H1 (cell line): Measurements from ENCODE around the gene NOP16. TPM values are rescaled to one million over a fixed set of nuclear protein-coding genes. Genes with fewer than 3 reads are reported as not detected.

Experiments used
- ASH2L ChIP-seq: fragments of 200-600, 300-600 bp; sonication (generic); IDR thresholded peaks from one replicate; pipeline ENCODE4 v1.7.1; 2017; ENCODE audit warnings: low read length
- BACH1 ChIP-seq: IDR thresholded peaks from 2 replicates; pipeline ENCODE4 v1.6.1; 2012; ENCODE audit warnings: low read length, improper control_type of control experiment
- HDAC6 ChIP-seq: IDR thresholded peaks from one replicate; pipeline ENCODE4 v1.7.1; 2012; ENCODE audit warnings: low read depth, mild to moderate bottlenecking, inconsistent platforms, low read length, moderate library complexity
- JUN ChIP-seq: IDR thresholded peaks from 2 replicates; pipeline ENCODE4 v1.6.1; 2011; ENCODE audit warnings: low read depth, mild to moderate bottlenecking, improper control_type of control experiment, low read length
- NANOG ChIP-seq: IDR thresholded peaks from 2 replicates; pipeline ENCODE4 v1.6.1; 2011; ENCODE audit warnings: low read length, low read depth, mild to moderate bottlenecking, inconsistent platforms; ENCODE audit not compliant: insufficient read depth, poor library complexity, severe bottlenecking
- POU5F1 ChIP-seq: IDR thresholded peaks from 2 replicates; pipeline ENCODE4 v1.6.1; 2011; ENCODE audit warnings: low read depth, mild to moderate bottlenecking, low read length, moderate library complexity
- polyA plus RNA-seq, 7 experiments: library from polyadenylated mRNA; depleted of rRNA in 3 of 7; stranded (reverse) in 5 of 7; unstranded in 2 of 7; fragments of >200 nt in 5 of 7; fragments of 200-250 nt in 2 of 7; gene quantifications; 1 replicate in 5 of 7; 2 replicates in 1 of 7; 4 replicates in 1 of 7; pipeline versions ENCODE4 v1.2.1 to v1.2.3, GENCODE V29; 2011 to 2013; ENCODE audit warnings: missing spikeins in 2 of 7, mixed read lengths in 2 of 7
- total RNA-seq: library from RNA; stranded (reverse); fragmentation: NEBNext Ultra II Directional; extraction: Animal tissue kit (Norgen Biotek cat#: 25700); gene quantifications from 2 replicates; pipeline ENCODE4 v1.2.1, GENCODE V29; 2021
- TF ChIP-seq, protein P1 (sequence below), 3 experiments: IDR thresholded peaks; 1 replicate in 2 of 3; 2 replicates in 1 of 3; pipeline versions ENCODE4 v1.5.1 to v1.6.1; 2011; ENCODE audit warnings: low read length in 3 of 3, mild to moderate bottlenecking in 3 of 3, inconsistent platforms in 2 of 3, low read depth in 1 of 3, moderate library complexity in 1 of 3; ENCODE audit not compliant: insufficient read depth in 1 of 3; ENCODE audit errors: control extremely low read depth in 1 of 3

The NOP16 gene
- total and polyA plus RNA-seq, 2 of the 8 experiments (the other 6 are each of a cell fraction or from before 2014, with no cell fraction given) = 46.9 to 65.2 TPM

DNA sequence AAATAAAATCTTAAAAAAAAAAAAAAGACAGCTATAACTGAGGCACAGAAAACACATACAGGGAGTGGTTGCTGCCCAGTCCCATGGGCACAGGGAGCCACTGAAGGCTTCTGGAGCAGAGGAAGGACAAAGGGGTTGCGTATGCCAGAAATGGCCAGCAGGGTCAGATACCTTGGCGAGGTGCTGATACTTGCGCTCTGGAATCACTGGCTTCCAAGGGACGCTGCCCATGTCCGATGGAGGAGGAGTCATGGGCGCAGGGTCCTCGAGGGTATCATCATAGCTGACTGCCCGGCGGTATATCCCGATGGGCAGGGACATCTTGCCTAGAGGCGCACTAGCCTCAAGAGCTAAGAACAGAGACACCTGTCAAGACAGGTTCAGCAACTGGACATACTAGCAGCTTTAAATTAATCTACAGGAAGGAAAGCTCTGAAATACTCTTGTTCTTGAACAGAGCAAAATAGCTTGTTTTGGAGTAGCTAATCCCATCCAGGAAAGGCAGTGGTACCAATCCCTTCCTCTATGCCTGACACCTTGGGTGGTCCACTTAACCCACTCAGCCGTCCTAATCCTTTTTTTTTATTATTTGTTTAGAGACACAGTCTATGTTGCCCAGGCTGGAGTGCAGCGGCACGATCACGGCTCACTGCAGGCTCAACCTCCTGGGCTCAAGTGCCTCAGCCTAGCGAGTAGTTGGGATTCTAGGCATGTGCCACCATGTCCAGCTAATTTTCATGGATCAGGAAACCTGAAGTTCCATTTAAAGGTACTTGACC, 32.8 kb downstream of the NOP16 start (continued):
- TF ChIP-seq, protein P1, sequence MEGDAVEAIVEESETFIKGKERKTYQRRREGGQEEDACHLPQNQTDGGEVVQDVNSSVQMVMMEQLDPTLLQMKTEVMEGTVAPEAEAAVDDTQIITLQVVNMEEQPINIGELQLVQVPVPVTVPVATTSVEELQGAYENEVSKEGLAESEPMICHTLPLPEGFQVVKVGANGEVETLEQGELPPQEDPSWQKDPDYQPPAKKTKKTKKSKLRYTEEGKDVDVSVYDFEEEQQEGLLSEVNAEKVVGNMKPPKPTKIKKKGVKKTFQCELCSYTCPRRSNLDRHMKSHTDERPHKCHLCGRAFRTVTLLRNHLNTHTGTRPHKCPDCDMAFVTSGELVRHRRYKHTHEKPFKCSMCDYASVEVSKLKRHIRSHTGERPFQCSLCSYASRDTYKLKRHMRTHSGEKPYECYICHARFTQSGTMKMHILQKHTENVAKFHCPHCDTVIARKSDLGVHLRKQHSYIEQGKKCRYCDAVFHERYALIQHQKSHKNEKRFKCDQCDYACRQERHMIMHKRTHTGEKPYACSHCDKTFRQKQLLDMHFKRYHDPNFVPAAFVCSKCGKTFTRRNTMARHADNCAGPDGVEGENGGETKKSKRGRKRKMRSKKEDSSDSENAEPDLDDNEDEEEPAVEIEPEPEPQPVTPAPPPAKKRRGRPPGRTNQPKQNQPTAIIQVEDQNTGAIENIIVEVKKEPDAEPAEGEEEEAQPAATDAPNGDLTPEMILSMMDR (IDR thresholded peaks at IDR 0.05; ENCODE audit: control extremely low read depth in 1 of 3, insufficient read depth in 1 of 3, low read depth in 1 of 3, low read length in 3 of 3) = peak; percentile 11 to 55 (median 41); a peak in 3 of 4 replicates
- TF ChIP-seq JUN (no peak), BACH1 (no peak), NANOG (no peak), HDAC6 (no peak), ASH2L (no peak), POU5F1 (no peak)
